GM18507 (cell line): ENCODE measurements around the gene KCNS1.
A peak's percentile ranks its signal among the peaks of the same experiment; 100 is the strongest.
"Not testable (repeated sequence)": the region's sequence is repeated elsewhere in the genome, so short reads cannot be mapped to it uniquely, and the experiment has no call there.

ENCODE experiments used
- DNase-seq: peaks from one replicate; pipeline ENCODE4 v3.0.0; 2011; ENCODE audit warnings: low read depth; ENCODE audit not compliant: insufficient read length; ENCODE audit errors: extremely low spot score
- FAIRE-seq: peaks from 2 replicates; lab custom pipeline; 2011; peaks lifted over from hg19 to GRCh38; lab: Jason Lieb, UNC

KCNS1 gene

DNA sequence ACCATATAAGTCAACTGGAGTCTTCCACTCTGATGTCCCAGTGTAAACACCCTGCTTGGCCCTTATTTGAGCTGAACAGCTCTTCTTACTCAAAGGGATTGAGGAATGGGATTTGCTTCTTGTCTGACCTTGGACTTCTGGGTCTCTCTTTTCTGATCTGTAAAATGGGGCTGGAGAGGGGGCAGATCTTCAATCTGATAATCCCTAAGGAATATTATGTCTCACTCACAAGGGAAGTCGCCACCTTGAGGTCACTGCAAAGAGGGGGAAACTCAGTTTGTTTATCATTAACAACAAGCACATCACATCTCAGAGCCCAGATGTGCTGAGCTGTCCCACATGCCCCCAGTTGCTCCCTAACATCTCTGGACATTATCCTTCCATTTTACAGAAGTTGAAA lies 15.1 kb downstream of the KCNS1 start:
- DNase-seq (no peak), FAIRE-seq (no peak)

DNA sequence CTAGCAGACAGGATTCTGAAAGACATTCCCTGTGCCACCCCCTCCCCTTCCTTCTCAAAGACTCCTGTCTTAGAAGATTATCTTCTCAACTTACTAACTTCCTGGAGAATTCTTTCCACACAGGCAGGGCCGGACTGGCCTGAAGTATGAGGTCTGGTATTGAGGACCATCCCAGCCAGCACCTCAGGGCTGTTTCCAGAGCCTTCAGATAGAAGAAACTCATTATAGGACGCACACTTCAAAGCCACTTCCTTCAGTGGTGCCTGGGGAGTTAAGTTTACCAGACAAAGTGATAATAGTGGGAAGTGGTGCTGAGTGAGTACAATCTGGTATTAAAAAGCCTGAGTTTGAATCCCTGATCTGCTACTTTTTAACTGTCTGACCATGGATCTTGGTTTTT lies 15.6 kb downstream of the KCNS1 start:
- FAIRE-seq: no peak
- no peak for DNase-seq

DNA sequence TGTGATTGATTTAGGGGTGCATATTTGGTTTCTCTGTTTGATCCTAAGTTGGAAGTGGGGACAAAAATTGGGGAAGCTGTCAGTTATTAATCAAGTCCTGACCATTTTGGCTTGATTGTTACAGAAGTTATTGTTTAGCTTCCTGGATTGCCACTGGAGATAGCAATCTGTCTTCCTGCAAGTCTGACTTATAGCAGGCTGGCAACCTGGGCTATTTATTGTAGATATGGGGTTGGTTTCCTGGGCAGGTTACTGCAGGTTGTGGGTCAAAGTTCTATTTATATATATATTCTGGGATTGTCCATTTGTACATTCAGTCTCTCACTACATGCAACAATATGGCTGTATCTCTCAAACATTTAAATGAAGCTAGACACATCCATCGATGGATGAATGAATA lies 17.8 kb downstream of the KCNS1 start:
- DNase-seq: no peak
- FAIRE-seq: no peak

DNA sequence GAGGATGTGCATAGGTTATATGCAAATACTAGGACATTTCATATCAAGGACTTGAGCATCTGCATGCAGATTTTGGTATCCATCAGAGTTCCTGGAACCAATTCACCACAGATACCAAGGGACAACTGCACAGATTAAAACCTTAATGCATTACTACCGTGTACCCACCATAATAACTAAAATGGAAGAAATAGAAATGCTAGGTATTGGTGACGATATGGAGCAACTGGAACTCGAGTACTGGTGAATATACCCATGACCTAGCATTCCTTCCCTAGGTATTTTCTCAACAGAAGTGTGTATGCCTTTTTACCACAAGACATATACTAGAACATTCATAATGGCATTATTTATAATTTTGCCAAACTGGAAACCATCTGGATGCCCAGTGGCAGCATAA lies 18.5 kb downstream of the KCNS1 start:
- FAIRE-seq (no peak), DNase-seq (no peak)

DNA sequence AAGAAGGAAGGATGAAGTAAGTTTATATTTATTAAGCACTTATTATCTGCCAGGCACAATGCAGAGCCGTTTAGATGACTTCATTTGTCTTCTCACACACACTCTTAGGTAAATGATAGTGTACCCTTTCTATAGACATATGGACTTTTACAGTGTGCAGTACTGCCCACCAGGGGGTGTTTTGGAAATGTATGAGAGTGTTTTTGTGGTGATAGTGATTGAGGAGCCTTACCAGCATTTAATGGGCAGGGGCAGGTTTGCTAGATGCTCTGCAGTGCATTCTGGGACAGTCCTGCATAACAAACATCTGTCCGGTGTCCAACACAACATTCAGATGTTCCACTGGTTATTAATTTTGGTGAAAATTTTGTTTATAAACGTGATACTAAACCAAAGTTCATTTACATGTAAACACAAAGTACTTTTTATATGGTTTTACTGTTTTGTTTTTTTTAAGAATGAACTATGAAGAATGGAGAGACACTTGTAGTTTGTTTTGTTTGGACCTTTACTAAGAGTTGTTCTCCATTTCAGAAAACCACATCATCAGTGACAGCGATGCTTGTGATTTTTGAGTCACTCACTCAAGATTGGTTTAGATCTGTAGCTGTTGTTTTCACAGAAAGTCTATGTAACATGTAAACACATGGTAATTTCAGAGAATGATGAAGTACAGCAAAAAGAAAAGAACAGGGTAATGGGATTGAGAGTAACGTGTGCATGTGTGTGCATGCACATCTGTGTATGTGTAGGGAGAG lies 19.9 kb downstream of the KCNS1 start:
- no peak for FAIRE-seq
- DNase-seq: no peak

DNA sequence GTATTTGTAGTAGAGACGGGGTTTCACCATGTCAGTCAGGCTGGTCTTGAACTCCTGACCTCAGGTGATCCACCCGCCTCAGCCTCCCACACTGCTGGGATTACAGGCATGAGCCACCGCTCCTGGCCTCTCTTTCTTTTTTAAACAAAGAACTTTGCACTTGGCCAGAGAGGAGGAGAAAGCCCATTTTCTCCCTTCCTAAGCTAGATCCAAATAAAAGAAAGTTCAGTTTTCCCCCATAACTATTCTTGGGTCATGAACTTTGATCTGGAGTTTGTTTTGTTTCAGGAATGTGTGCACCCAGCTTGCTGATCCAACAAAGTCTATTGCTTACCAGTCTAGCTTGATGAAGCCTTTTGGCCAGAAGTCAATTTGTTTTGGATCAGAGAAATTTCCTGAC lies 23.4 kb downstream of the KCNS1 start:
- no peak for FAIRE-seq

DNA sequence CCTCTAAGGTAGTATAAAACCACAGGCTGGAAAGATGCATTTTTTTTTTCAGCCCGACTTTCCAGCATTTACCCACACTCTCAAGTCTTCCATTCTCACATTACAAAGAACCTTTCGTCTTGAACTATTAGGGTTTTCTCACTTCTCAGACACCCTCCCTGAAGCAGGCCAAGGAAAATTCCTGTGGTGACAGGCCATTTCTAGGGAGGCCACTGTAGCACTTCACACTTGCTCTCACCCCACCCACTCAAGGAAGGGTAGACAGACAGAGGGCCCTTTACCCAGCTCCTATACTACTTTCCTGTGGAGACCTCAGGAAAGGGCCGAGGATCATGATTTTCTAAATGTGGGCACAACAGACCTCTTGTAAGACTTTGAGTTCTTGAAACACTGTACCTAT lies 27.7 kb downstream of the KCNS1 start:
- no peak for FAIRE-seq

More for the DNA sequence above, 23.4 kb downstream of the KCNS1 start:
- no peak for DNase-seq

DNA sequence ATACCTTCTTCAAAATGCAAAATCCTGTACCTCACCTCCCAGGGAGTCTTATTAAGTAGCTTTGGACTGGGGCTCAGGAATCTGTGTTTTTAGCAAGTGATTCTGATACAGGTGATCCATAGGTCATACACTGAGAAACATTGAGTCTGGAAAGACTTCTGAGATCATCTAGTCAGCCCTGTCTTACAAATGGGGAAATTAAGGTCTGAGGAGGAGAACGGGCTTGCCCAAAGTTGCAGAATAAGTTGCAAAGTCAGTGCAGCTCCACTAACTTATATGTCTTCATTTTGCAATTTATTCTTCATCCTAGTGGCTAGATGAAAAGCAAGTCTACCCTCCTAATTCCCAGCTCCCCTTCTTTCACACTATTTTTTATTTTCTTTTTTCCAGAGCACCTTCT lies 28.9 kb downstream of the KCNS1 start:
- no peak for DNase-seq
- FAIRE-seq: no peak

More for the DNA sequence above, 27.7 kb downstream of the KCNS1 start:
- DNase-seq: no peak

DNA sequence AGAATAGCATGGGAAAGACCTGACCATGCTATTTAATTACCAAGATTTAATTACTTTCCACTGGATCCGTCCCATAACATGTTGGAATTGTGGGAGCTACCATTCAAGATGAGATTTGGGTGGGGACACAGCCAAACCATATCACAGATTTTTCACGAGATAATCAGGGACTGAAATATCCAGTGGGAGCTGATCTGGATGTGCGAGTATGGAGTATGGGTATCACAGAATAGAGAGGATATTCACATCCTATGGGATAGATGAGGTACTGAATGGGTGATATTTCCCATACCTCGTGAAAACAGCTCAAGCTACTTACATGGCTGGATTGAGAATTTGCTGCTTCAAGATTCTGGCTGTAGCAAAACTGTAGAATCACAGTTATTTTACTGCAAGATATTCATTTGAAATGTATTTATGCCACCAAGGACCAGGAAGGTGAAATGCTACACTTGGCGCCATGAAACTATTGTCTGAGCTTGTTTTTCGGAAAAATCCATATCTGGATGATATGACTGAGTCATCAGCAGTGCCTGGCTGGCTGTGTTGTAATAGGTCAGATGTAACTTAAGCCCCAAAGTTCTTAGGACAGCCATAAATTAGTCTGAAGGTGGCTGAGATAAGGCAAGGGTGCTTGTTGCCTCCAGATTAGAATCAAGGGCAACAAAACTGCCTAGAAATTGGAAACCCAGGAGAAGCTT lies 29.8 kb downstream of the KCNS1 start:
- FAIRE-seq (no peak), DNase-seq (no peak)

DNA sequence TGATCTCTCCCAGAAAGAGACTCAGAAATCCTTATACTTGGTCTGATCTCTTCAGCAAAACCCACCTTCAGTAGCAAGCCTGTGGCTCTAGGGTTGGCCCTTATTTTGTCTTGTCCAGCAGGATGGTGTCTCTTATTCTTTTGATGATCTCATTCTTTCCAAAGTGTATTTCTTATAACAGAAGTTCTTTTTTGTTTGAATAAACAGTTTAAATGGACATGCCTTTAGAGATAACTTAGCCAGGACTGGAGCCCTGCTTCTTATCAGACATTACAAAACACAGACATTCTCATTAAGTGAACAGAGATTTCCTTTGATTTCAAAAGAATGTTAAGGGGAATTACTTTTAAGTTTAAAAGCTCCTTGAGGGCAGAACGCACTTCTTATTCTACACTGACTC lies 31.7 kb downstream of the KCNS1 start:
- DNase-seq: no peak
- no peak for FAIRE-seq

DNA sequence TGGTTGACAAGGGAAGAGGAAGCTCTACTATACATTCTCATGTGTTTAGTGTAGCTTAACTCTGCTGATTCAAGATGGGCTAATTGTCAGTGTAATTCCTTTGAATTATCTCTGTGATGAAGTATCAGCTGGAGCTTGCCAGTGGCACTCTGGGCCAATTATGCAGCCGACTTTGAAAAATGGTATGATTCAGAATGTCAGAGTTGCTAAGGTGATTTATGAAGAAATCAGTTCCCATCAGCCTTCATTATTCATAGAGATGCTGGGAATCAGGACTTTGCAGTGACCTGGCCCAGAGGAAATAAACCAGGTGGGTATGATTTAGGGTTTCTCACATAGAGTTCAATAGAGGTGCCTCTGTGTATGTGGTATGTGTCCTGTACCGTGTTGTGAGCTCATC lies 33.4 kb downstream of the KCNS1 start:
- DNase-seq: no peak
- FAIRE-seq: no peak

DNA sequence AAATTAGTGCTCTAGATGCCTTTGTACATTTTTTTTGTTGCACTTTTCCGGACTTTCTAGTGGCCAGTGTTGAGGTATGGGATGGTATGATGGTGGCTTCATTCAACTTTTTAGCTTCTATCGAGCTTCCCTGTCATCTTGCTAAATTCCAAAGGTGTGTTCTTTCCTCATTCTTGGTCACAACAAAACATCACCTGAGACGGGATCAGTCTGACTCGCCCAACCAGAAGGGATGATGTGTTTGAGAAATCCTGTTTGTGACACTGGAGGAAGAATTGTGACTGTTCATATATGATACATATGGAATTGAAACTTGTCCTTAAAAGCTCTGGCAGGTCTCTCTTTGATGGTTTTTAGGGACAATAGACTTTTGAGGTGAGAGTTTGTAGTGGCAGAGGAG lies 33.8 kb downstream of the KCNS1 start:
- DNase-seq: no peak
- no peak for FAIRE-seq

DNA sequence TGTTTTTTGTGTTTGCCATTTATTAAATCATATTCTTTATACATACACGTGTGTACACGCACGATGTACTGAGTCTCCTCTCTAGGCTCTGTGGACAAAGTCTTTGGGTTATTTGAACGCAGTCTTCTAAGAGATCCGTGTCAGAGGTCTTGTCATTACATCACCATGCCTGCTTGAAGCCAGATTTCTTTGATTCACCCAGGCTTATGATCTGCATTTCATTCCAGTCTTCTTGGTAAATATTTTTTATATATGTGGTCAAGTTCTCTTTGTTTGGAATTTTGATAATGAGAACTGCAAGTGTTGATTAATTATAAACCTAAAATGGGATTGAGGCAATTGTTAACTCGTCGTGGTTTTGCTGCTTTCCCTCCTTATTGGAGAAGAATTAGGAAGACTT lies 34.6 kb downstream of the KCNS1 start:
- FAIRE-seq (no peak), DNase-seq (no peak)

DNA sequence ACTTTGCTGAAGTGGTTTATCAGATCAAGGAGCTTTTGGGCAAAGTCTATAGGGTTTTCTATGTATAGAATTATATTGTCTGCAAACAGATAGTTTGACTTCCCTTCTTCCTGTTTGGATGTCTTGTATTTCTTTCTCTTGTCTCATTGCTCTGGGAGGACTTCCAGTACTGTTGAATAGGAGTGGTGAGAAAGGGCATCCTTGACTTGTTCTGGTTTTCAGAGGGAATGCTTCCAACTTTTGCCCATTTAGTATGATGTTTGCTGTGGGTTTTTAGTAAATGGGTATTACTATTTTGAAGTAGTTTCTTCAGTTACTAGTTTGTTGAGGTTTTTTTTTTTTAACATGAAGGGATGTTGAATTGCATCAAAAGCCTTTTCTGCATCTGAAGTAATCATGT lies 36.1 kb downstream of the KCNS1 start:
- DNase-seq: no peak
- FAIRE-seq: no peak

DNA sequence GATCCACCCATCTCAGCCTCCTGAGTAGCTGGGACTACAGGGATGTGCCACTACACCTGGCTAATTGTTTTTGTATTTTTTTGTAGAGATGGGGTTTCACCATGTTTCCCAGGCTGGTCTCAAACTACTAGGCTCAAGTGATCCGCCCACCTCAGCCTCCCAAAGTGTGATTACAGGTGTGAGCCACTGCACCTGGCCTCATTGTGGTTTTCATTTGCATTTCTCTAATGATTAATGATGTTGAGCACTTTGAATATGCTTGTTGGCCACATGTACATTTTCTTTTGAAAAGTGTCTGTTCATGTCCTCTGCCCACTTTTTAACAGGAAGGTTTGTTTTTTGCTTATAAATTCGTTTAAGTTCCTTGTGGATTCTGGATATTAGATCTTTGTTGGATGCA lies 37.8 kb downstream of the KCNS1 start:
- FAIRE-seq: peak; percentile 31
- not testable (repeated sequence) for DNase-seq

DNA sequence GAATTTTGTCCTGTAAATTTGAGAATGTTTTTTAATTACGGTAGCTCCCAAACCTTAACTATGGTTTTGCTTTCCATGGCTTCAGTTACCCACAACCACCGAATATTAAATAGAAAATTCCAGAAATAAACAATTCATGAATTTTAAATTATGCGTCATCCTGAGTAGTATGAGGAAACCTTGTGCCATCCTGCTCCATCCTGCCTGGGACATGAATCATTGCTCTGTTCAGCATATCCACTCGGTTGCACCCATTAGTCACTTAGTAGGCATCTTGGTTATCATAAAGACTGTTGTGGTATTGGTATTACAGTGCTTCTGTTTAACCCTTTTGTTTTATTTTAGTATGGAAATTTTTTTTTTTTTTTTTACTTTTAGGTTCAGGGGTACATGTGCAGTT lies 39.7 kb downstream of the KCNS1 start:
- DNase-seq (no peak), FAIRE-seq (no peak)

DNA sequence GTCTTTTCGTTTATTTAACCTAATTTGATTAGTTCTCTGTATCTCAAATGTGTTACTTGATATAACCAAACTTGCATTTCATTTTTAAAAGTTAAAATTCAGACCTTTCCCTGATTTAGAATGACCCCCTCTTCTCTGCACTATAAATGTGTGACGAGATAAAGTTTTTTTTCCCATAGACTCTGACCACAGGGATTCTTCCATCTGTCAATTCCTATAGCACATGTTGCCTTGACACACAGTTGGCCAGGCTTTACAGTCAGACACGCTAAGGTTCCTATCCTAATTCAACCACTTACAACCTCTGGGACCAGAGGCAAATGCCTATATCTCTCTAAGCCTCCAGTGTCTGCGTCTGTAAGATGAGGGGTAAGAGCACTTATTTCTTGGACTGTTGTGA lies 40.6 kb downstream of the KCNS1 start:
- FAIRE-seq (no peak), DNase-seq (no peak)

DNA sequence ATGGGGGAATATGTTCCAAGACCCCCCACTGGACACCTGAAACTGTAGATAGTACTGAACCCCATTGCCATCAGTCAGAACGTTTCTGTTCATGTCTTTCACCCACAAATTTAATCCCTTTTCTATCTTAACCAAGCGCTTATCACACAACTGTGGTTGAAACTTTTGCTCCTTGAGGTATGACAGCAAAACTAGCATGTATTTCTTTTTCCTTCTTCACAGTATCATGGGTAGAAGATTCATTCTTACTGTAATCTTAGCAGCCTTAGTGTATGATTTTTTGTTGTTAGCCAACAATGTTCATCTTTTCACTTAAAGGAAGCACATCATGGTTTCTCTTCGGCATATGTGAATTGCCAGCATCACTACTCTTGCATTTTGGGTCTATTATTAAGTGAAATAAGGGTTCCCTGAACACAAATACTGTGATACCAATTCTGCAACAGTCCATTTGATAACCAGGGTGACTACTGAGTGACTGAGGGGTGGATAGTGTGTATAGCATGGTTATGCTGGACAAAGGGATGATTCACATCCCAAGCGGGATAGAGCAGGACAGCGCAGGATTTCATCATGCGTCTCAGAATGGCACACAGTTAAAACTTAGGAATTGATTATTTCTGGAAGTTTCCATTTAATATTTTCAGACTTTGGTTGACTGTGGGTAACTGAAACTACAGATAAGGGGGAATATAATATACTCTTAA lies 41.8 kb downstream of the KCNS1 start:
- DNase-seq (no peak), FAIRE-seq (no peak)

DNA sequence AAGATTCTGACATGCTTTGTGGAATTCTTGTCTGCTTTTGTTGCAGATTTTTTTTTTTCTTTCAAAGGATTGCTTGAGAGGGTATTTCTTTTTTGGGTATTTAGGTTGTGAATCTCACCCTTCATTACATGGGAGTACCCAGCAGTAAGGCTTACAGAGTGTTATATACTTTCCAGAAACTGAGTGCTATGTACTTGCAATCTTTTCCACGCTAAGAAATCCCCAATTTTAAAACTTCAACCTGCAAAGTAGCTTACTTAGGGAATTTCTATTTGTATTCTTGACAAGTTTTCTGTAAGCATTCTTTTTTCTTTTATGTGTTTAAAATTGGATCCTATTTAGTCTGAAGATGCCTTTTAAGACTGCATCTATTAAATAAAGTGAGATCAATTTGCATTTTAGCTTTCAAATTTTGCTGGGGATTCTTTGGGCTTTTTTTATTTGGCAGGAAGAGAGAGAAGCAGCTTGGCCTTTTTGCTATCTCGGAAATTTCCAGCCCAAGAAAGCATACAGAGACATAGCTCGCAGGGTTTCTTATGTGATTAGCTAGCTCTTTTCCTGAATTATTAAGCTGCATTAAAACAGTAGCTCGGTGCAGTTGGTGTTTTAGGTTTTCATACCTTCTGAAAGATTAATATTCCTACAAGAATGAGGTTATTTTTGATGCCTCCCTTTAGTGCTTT lies 42.6 kb downstream of the KCNS1 start:
- DNase-seq (no peak), FAIRE-seq (no peak)

DNA sequence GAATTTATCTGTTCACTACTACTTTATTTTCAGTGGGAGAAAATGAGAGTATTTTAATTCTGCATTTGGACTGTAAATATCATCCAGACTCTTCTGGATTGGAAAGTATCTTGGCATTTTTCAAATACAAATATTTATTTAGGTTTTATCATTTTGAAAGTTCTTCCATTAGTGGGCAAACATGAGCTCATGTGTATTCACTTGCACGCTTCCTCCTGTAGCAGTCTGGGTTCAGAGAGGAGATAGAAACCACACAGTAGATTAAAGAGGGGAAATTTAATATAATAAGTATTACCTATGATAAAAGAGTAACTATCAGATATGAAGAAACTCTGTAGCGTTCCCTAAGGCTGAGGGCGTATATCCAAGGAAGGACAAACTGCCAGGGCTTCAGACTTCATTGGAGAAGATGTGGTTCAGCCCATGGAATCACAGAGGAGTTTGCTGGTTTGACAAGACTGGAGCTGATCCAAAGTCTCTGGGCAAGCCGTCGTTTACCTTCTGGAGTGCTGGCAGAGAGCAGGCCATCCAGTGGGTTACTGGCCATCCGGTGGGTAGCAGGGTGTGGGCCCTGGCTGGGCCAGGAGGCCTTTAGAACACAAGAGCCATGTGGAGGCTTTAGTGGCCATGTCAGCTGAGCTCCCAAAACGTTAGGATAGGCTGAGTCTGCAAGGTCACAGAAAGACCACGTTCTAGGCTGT lies 44.3 kb downstream of the KCNS1 start:
- FAIRE-seq: no peak
- no peak for DNase-seq
